Right lobe of liver (tissue), 6 donors: Measurements from ENCODE around the gene ATG4C. TPM values are rescaled to one million over a fixed set of nuclear protein-coding genes. Genes with fewer than 3 reads are reported as not detected.

Experiments
- ATAC-seq, 4 donors: fragments of 200-7000 bp; cut with Tn5 transposase; one replicate each; pipeline ENCODE4 v1.9.1; 2020; ENCODE audit warnings: mild to moderate bottlenecking in 4 of 4, moderate library complexity in 4 of 4
- DNase-seq, 3 donors: peaks; one replicate each; pipeline ENCODE4 v3.0.0-alpha.2; 2020
- H3K27ac ChIP-seq, 3 donors: fragments of 200-600 bp; one replicate each; pipeline ENCODE4 v1.8.0; 2022
- H3K27me3 ChIP-seq, 2 donors: fragments of 200-600 bp; one replicate each; pipeline ENCODE4 v1.8.0; 2022
- H3K36me3 ChIP-seq, 4 donors: fragments of 200-600 bp; sonication (generic) in 1 of 4; one replicate each; pipeline versions ENCODE4 v1.5.1 to v1.8.0; 2017 to 2022; ENCODE audit warnings: control low read depth in 1 of 4
- H3K4me1 ChIP-seq, 4 donors: fragments of 200-600 bp; sonication (generic) in 1 of 4; one replicate each; pipeline versions ENCODE4 v1.5.1 to v1.8.0; 2017 to 2022; ENCODE audit warnings: control low read depth in 1 of 4
- H3K4me3 ChIP-seq, 3 donors: fragments of 200-600 bp; one replicate each; pipeline ENCODE4 v1.8.0; 2022
- H3K9me3 ChIP-seq, 4 donors: fragments of 200-600 bp; sonication (generic) in 1 of 4; one replicate each; pipeline versions ENCODE4 v1.5.1 to v1.8.0; 2017 to 2022; ENCODE audit warnings: control low read depth in 1 of 4
- CTCF ChIP-seq, 4 donors: fragments of 200-600 bp in 3 of 4; fragments of 450-650 bp in 1 of 4; IDR thresholded peaks; one replicate each; pipeline versions ENCODE4 v1.5.1 to v1.8.0; 2016 to 2022; ENCODE audit warnings: antibody characterized with exemption in 4 of 4, mild to moderate bottlenecking in 2 of 4
- POLR2A ChIP-seq: fragments of 450-650 bp; IDR thresholded peaks from one replicate; pipeline ENCODE4 v1.6.1; 2017; ENCODE audit warnings: antibody characterized with exemption, mild to moderate bottlenecking
- WGBS: methylation state at CpG from one replicate; pipeline ENCODE4 v1.1.6; 2018; ENCODE audit warnings: low coverage, low lambda C conversion rate; ENCODE audit not compliant: insufficient coverage; ENCODE audit errors: missing lambda C conversion rate; 5-methylcytosine and 5-hydroxymethylcytosine counted together
- intact Hi-C, 2 donors: fragments of 100-400 bp; cut with DNase I; formaldehyde crosslinking; loops; one replicate each; pipeline versions ENCODE4 v1.11.2 to v1.14.1; 2022
- total RNA-seq, 6 experiments: library from RNA; depleted of rRNA in 2 of 6; stranded (reverse); fragments of >200 nt in 2 of 6; fragmentation: NEBNext Ultra II Directional in 3 of 6; extraction: Animal tissue kit (Norgen Biotek cat#: 25700) in 3 of 6; gene quantifications; one replicate each; pipeline versions ENCODE4 v1.1.0 to v1.2.4, GENCODE V29; 2016 to 2023
- donor health status: DM: no; HTN: yes; CAD: no.
- donor health status: DM: no; HTN: no; CAD: no.
- donor health status: DM: no; HTN: no; CAD: no.
- donor health status: DM: no; HTN: yes; CAD: no.
- donor health status: DM: no; HTN: yes; CAD: no.

ATG4C gene
- total RNA-seq, 6 experiments from 2014 or later: 3.8 to 10.1 (median 6.3) TPM

DNA sequence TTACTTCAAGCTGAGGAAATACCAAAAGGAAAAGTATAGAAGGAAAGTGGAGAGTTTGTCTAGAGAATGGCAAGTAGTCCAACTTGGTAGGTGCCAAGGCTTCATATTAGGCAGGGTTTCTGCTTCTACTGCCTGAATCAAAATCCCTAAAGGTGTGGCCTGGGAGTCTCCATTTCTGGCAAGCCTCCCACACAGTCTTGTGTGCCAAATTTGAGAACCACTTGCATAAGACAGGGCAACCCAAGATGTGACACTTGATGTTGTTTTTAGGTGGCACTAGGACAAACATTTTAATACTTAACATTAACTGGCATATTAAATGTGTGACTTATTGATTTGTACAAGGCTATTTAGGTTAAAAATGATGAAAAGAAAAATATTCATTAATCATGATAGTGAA lies 60.1 kb downstream of the ATG4C start:
- Histone ChIP-seq H3K27me3 (no peaks in the 10 kb centered on the region), H3K4me3 (no peak overlapping the region), H3K27ac (no peak overlapping the region), H3K36me3 (no peaks in the 10 kb centered on the region), H3K4me1 (no peaks in the 10 kb centered on the region), H3K9me3 (no peaks in the 10 kb centered on the region)
- no peak for DNase-seq
- intact Hi-C loops: no loop called here
- peak in 3 of 4 donors; percentile 31 to 66 (median 43) for ATAC-seq
- TF ChIP-seq CTCF (IDR thresholded peaks at IDR 0.05) (no peak), POLR2A (no peak)

GRCh38 chr1:62849031-62849430 lies 65.1 kb downstream of the ATG4C start:
- Histone ChIP-seq H3K27me3 (no peaks in the 10 kb centered on the region), H3K27ac (no peak overlapping the region), H3K4me3 (no peak overlapping the region), H3K36me3 (no peaks in the 10 kb centered on the region), H3K9me3 (no peaks in the 10 kb centered on the region), H3K4me1 (no peaks in the 10 kb centered on the region)
- WGBS: 72% methylated on average over 4 of the region's 4 CpGs
- intact Hi-C loops: no loop called here
- peak in 3 of 4 donors; percentile 16 to 25 (median 19) for TF ChIP-seq CTCF (IDR thresholded peaks at IDR 0.05)
- TF ChIP-seq POLR2A: no peak
- DNase-seq (no peak), ATAC-seq (no peak)

DNA sequence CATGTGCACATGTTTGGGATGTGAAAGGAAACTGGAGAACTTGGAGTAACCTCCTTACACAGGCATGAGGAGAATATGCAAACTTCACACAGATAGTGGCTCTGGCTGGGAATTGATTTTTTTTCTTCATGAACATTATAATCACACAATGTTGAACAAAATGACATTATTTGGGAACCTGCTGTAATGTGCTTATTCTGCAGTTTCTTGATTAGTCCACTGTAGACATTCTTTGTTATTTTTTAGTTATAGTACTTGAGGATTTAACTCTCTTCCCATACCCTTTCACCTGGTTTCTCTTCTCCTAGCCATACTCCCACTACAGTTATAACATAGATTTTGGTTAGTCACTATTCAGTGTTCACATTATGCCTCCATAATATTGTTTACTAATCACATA lies 68.3 kb downstream of the ATG4C start:
- no peaks in the 10 kb centered on the region for H3K27me3 ChIP-seq
- ATAC-seq (no peak), DNase-seq (no peak)
- intact Hi-C loops: no loop called here
- no peak overlapping the region for H3K27ac ChIP-seq
- H3K4me3 ChIP-seq: no peak overlapping the region
- H3K9me3 ChIP-seq: no peaks in the 10 kb centered on the region
- TF ChIP-seq CTCF (IDR thresholded peaks at IDR 0.05): no peak
- no peak for TF ChIP-seq POLR2A
- H3K36me3 ChIP-seq: no peaks in the 10 kb centered on the region
- no peaks in the 10 kb centered on the region for H3K4me1 ChIP-seq

GRCh38 chr1:62856960-62857359 lies 73.0 kb downstream of the ATG4C start:
- intact Hi-C loops: no loop called here
- Histone ChIP-seq H3K27ac (no peak overlapping the region), H3K27me3 (no peaks in the 10 kb centered on the region), H3K36me3 (no peaks in the 10 kb centered on the region), H3K4me3 (no peak overlapping the region), H3K4me1 (no peaks in the 10 kb centered on the region), H3K9me3 (no peaks in the 10 kb centered on the region)
- WGBS: 89% methylated on average over 8 of the region's 9 CpGs
- ATAC-seq (no peak), DNase-seq (no peak)
- no peak for TF ChIP-seq CTCF (IDR thresholded peaks at IDR 0.05)
- TF ChIP-seq POLR2A: no peak

- Histone ChIP-seq H3K4me3 (no peak overlapping the region), H3K27ac (peak overlapping the region in 1 of 3 donors; percentile 15), H3K9me3 (no peaks in the 10 kb centered on the region), H3K27me3 (no peaks in the 10 kb centered on the region), H3K36me3 (no peaks in the 10 kb centered on the region), H3K4me1 (peaks cover 0 to 19% (median 0%) of the 10 kb centered on the region in 4 donors)
- DNase-seq (no peak), ATAC-seq (peak; percentile 84 to 95 (median 90))
- TF ChIP-seq CTCF (IDR thresholded peaks at IDR 0.05): no peak
- no peak for TF ChIP-seq POLR2A
- intact Hi-C loops: no loop called here
- 29% methylated on average over 3 of the region's 3 CpGs for WGBS
These were observed 85.4 kb downstream of the ATG4C start for GRCh38 chr1:62869217-62869754.
